ENCODE results near the gene PHC2.

DNA sequence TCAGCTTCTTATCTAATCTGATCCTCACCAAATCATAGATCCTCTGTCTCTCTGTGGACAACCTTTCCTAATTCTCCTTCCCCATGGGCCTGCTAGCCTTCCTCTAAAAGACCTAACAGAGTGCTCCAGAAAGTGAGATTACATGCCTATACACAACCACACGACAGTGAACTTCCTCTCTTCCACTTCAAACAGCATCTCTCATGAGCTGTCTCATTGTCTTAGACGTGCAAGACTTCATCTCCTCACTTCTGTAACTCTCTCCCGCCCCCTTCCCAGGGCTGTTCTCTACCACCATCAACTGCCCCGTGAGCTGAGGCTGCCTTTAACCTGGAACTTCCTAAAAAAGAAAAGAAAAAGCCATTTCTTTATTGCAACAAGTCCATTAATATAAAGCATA is 95.9 kb downstream of the PHC2 start:
- TF ChIP-seq, protein P1, sequence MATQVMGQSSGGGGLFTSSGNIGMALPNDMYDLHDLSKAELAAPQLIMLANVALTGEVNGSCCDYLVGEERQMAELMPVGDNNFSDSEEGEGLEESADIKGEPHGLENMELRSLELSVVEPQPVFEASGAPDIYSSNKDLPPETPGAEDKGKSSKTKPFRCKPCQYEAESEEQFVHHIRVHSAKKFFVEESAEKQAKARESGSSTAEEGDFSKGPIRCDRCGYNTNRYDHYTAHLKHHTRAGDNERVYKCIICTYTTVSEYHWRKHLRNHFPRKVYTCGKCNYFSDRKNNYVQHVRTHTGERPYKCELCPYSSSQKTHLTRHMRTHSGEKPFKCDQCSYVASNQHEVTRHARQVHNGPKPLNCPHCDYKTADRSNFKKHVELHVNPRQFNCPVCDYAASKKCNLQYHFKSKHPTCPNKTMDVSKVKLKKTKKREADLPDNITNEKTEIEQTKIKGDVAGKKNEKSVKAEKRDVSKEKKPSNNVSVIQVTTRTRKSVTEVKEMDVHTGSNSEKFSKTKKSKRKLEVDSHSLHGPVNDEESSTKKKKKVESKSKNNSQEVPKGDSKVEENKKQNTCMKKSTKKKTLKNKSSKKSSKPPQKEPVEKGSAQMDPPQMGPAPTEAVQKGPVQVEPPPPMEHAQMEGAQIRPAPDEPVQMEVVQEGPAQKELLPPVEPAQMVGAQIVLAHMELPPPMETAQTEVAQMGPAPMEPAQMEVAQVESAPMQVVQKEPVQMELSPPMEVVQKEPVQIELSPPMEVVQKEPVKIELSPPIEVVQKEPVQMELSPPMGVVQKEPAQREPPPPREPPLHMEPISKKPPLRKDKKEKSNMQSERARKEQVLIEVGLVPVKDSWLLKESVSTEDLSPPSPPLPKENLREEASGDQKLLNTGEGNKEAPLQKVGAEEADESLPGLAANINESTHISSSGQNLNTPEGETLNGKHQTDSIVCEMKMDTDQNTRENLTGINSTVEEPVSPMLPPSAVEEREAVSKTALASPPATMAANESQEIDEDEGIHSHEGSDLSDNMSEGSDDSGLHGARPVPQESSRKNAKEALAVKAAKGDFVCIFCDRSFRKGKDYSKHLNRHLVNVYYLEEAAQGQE (tag by site-specific recombination; IDR thresholded peaks at IDR 0.05): no peak
- TF ChIP-seq ZNF510 (tag by site-specific recombination; IDR thresholded peaks at IDR 0.05; ENCODE audit: insufficient replicate concordance) (no peak), ZNF624 (tag by site-specific recombination; IDR thresholded peaks at IDR 0.05) (no peak), SP7 (tag by site-specific recombination; IDR thresholded peaks at IDR 0.05) (no peak), ZNF138 (tag by site-specific recombination; IDR thresholded peaks at IDR 0.05; ENCODE audit: borderline replicate concordance) (no peak), ZNF221 (tag by site-specific recombination; IDR thresholded peaks at IDR 0.05; ENCODE audit: borderline replicate concordance) (no peak), ZNF426 (tag by site-specific recombination; IDR thresholded peaks at IDR 0.05) (no peak)
